HEK293 (cell line): ENCODE data around the gene MNT.

Source experiments
- GLIS2 ChIP-seq: fragments of 450-650 bp; formaldehyde crosslinking; IDR thresholded peaks from 2 replicates; pipeline ENCODE4 v1.5.1; 2016; ENCODE audit warnings: missing biosample characterization, missing genetic modification characterization
- HOXA7 ChIP-seq: sonication (generic); formaldehyde crosslinking; IDR thresholded peaks from 2 replicates; pipeline ENCODE4 v1.8.1; 2022; ENCODE audit warnings: missing genetic modification reagents, borderline replicate concordance
- IKZF3 ChIP-seq: fragments of 450-650 bp; IDR thresholded peaks from 2 replicates; pipeline ENCODE4 v1.5.0; 2018; ENCODE audit warnings: missing biosample characterization, mild to moderate bottlenecking, missing genetic modification characterization, moderate library complexity
- INSM2 ChIP-seq: fragments of 450-650 bp; formaldehyde crosslinking; IDR thresholded peaks from 2 replicates; pipeline ENCODE4 v1.5.1; 2016; ENCODE audit warnings: missing biosample characterization, missing genetic modification characterization
- KLF7 ChIP-seq: fragments of 450-650 bp; formaldehyde crosslinking; IDR thresholded peaks from 2 replicates; pipeline ENCODE4 v1.5.1; 2016; ENCODE audit warnings: missing biosample characterization, missing genetic modification characterization, borderline replicate concordance
- OSR2 ChIP-seq: fragments of 450-650 bp; formaldehyde crosslinking; IDR thresholded peaks from 2 replicates; pipeline ENCODE4 v1.5.1; 2016; ENCODE audit warnings: missing biosample characterization, missing genetic modification characterization
- REPIN1 ChIP-seq: fragments of 450-650 bp; formaldehyde crosslinking; IDR thresholded peaks from 2 replicates; pipeline ENCODE4 v1.5.1; 2017; ENCODE audit warnings: missing biosample characterization, missing genetic modification characterization, low read depth
- SP7 ChIP-seq: fragments of 450-650 bp; formaldehyde crosslinking; IDR thresholded peaks from 2 replicates; pipeline ENCODE4 v1.5.1; 2016; ENCODE audit warnings: missing biosample characterization, missing genetic modification characterization
- TSHZ1 ChIP-seq: fragments of 450-650 bp; formaldehyde crosslinking; IDR thresholded peaks from 2 replicates; pipeline ENCODE4 v1.5.1; 2016; ENCODE audit warnings: missing biosample characterization, missing genetic modification characterization, borderline replicate concordance
- WT1 ChIP-seq: fragments of 450-650 bp; formaldehyde crosslinking; IDR thresholded peaks from 2 replicates; pipeline ENCODE4 v1.5.1; 2016; ENCODE audit warnings: missing biosample characterization, missing genetic modification characterization
- YY1 ChIP-seq: fragments of 450-650 bp; formaldehyde crosslinking; IDR thresholded peaks from 2 replicates; pipeline ENCODE4 v1.5.1; 2018; ENCODE audit warnings: missing biosample characterization, missing genetic modification characterization
- YY2 ChIP-seq: fragments of 450-650 bp; formaldehyde crosslinking; IDR thresholded peaks from 2 replicates; pipeline ENCODE4 v1.5.1; 2016; ENCODE audit warnings: missing biosample characterization, missing genetic modification characterization
- ZBTB11 ChIP-seq: fragments of 450-650 bp; formaldehyde crosslinking; conservative IDR thresholded peaks from 2 replicates; pipeline ENCODE4 v1.5.1; 2016; ENCODE audit warnings: low read depth, missing biosample characterization, missing genetic modification characterization
- ZBTB8A ChIP-seq: fragments of 450-650 bp; formaldehyde crosslinking; IDR thresholded peaks from 2 replicates; pipeline ENCODE4 v1.5.1; 2016; ENCODE audit warnings: missing biosample characterization, missing genetic modification characterization
- ZFHX2 ChIP-seq: fragments of 450-650 bp; formaldehyde crosslinking; conservative IDR thresholded peaks from 2 replicates; pipeline ENCODE4 v1.5.1; 2016; ENCODE audit warnings: missing biosample characterization, missing genetic modification characterization
- ZFP69B ChIP-seq: fragments of 450-650 bp; formaldehyde crosslinking; IDR thresholded peaks from 2 replicates; pipeline ENCODE4 v1.5.1; 2016; ENCODE audit warnings: missing biosample characterization, missing genetic modification characterization
- ZNF221 ChIP-seq: fragments of 450-650 bp; formaldehyde crosslinking; IDR thresholded peaks from 2 replicates; pipeline ENCODE4 v1.5.1; 2017; ENCODE audit warnings: missing biosample characterization, missing genetic modification characterization, borderline replicate concordance
- ZNF292 ChIP-seq: fragments of 450-650 bp; formaldehyde crosslinking; IDR thresholded peaks from 2 replicates; pipeline ENCODE4 v1.5.1; 2016; ENCODE audit warnings: low read depth, missing biosample characterization, missing genetic modification characterization, borderline replicate concordance
- ZNF324 ChIP-seq: fragments of 450-650 bp; formaldehyde crosslinking; IDR thresholded peaks from 2 replicates; pipeline ENCODE4 v1.5.1; 2016; ENCODE audit warnings: missing biosample characterization, missing genetic modification characterization
- ZNF341 ChIP-seq: fragments of 450-650 bp; formaldehyde crosslinking; IDR thresholded peaks from 2 replicates; pipeline ENCODE4; 2016; ENCODE audit warnings: low read depth, missing biosample characterization, missing genetic modification characterization
- ZNF416 ChIP-seq: fragments of 450-650 bp; formaldehyde crosslinking; IDR thresholded peaks from 2 replicates; pipeline ENCODE4 v1.5.1; 2016; ENCODE audit warnings: missing biosample characterization, missing genetic modification characterization
- ZNF558 ChIP-seq: fragments of 450-650 bp; formaldehyde crosslinking; IDR thresholded peaks from 2 replicates; pipeline ENCODE4 v1.5.1; 2016; ENCODE audit warnings: missing biosample characterization, missing genetic modification characterization
- ZNF561 ChIP-seq: fragments of 450-650 bp; IDR thresholded peaks from 2 replicates; pipeline ENCODE4 v1.5.1; 2018; ENCODE audit warnings: missing biosample characterization, missing genetic modification characterization, borderline replicate concordance
- ZNF600 ChIP-seq: fragments of 450-650 bp; formaldehyde crosslinking; IDR thresholded peaks from 2 replicates; pipeline ENCODE4 v1.5.1; 2016; ENCODE audit warnings: missing biosample characterization, missing genetic modification characterization
- ZNF610 ChIP-seq: fragments of 450-650 bp; formaldehyde crosslinking; IDR thresholded peaks from 2 replicates; pipeline ENCODE4 v1.5.1; 2016; ENCODE audit warnings: missing biosample characterization, missing genetic modification characterization, borderline replicate concordance
- ZNF660 ChIP-seq: fragments of 450-650 bp; IDR thresholded peaks from 2 replicates; pipeline ENCODE4 v1.5.1; 2018; ENCODE audit warnings: missing biosample characterization, mild to moderate bottlenecking, missing genetic modification characterization
- ZNF677 ChIP-seq: fragments of 450-650 bp; IDR thresholded peaks from 2 replicates; pipeline ENCODE4 v1.5.0; 2018; ENCODE audit warnings: missing biosample characterization, mild to moderate bottlenecking, missing genetic modification characterization, moderate library complexity
- ZNF704 ChIP-seq: fragments of 450-650 bp; formaldehyde crosslinking; IDR thresholded peaks from 2 replicates; pipeline ENCODE4 v1.5.1; 2016; ENCODE audit warnings: missing biosample characterization, missing genetic modification characterization
- ZNF747 ChIP-seq: fragments of 450-650 bp; formaldehyde crosslinking; IDR thresholded peaks from 2 replicates; pipeline ENCODE4 v1.5.1; 2016; ENCODE audit warnings: missing biosample characterization, missing genetic modification characterization
- ZNF843 ChIP-seq: fragments of 450-650 bp; formaldehyde crosslinking; IDR thresholded peaks from 2 replicates; pipeline ENCODE4 v1.5.1; 2016; ENCODE audit warnings: missing biosample characterization, missing genetic modification characterization
- ZSCAN23 ChIP-seq: fragments of 450-650 bp; formaldehyde crosslinking; IDR thresholded peaks from 2 replicates; pipeline ENCODE4 v1.5.1; 2016; ENCODE audit warnings: missing biosample characterization, missing genetic modification characterization
- ZXDB ChIP-seq: fragments of 450-650 bp; formaldehyde crosslinking; IDR thresholded peaks from 2 replicates; pipeline ENCODE4 v1.5.1; 2016; ENCODE audit warnings: missing biosample characterization, missing genetic modification characterization

The MNT gene

GRCh38 chr17:2400877-2401425 is at the start of gene MNT (continued):
- 0 out of 2 replicates have a peak, but pooled peaks have one; percentile 40 for TF ChIP-seq ZNF561 (tag by site-specific recombination)
- no peak for TF ChIP-seq ZNF221 (tag by site-specific recombination)
- no peak for TF ChIP-seq ZNF704 (tag by site-specific recombination)
- TF ChIP-seq ZNF610: peak; percentile 12; the same call in 1 of the 2 replicates
- no peak for TF ChIP-seq TSHZ1 (tag by site-specific recombination)
- TF ChIP-seq ZNF558 (tag by site-specific recombination): no peak
- no peak for TF ChIP-seq ZNF416 (tag by site-specific recombination)
- peak; percentile 60; the same call in 1 of the 2 replicates for TF ChIP-seq OSR2 (tag by site-specific recombination)
- 0 out of 2 replicates have a peak, but pooled peaks have one; percentile 35 for TF ChIP-seq KLF7
- TF ChIP-seq ZNF843 (tag by site-specific recombination): 0 out of 2 replicates have a peak, but pooled peaks have one; percentile 13
- TF ChIP-seq ZXDB: peak; percentile 45; the same call in 1 of the 2 replicates
- no peak for TF ChIP-seq REPIN1 (tag by site-specific recombination)
- peak; percentile 81 for TF ChIP-seq YY1
- TF ChIP-seq ZNF660: peak; percentile 49
- 0 out of 2 replicates have a peak, but pooled peaks have one; percentile 2 for TF ChIP-seq ZNF341 (tag by site-specific recombination)
- peak; percentile 32 for TF ChIP-seq YY2
- TF ChIP-seq HOXA7: no peak
- TF ChIP-seq ZNF600 (tag by site-specific recombination): no peak
- TF ChIP-seq ZNF747: no peak
- no peak for TF ChIP-seq ZNF292 (tag by site-specific recombination)
- peak; percentile 77 for TF ChIP-seq ZFHX2
- TF ChIP-seq ZSCAN23 (tag by site-specific recombination): peak; percentile 81; the same call in 1 of the 2 replicates
- TF ChIP-seq SP7 (tag by site-specific recombination): peak; percentile 9
- peak; percentile 38; the same call in 1 of the 2 replicates for TF ChIP-seq INSM2 (tag by site-specific recombination)
- peak; percentile 95 for TF ChIP-seq GLIS2
- peak; percentile 12 for TF ChIP-seq ZFP69B
- peak; percentile 55 for TF ChIP-seq ZNF324 (tag by site-specific recombination)
- TF ChIP-seq ZBTB8A (tag by site-specific recombination): peak; percentile 85
- 0 out of 2 replicates have a peak, but pooled peaks have one; percentile 48 for TF ChIP-seq ZBTB11
- TF ChIP-seq WT1 (tag by site-specific recombination): peak; percentile 85
- 0 out of 2 replicates have a peak, but pooled peaks have one; percentile 30 for TF ChIP-seq ZNF677
- 0 out of 2 replicates have a peak, but pooled peaks have one; percentile 72 for TF ChIP-seq IKZF3 (tag by site-specific recombination)
